Keratinocyte (primary cell): ENCODE measurements around the gene POLR2C. TPM values are rescaled to one million over a fixed set of nuclear protein-coding genes. Genes with fewer than 3 reads are reported as not detected.
A peak's percentile ranks its signal among the peaks of the same experiment; 100 is the strongest.
"Not testable (repeated sequence)": the region's sequence is repeated elsewhere in the genome, so short reads cannot be mapped to it uniquely, and the experiment has no call there.

Source experiments
- DNase-seq: peaks from one replicate; pipeline ENCODE4 v3.0.0-alpha.2; 2011; ENCODE audit warnings: low read depth, missing footprints, low spot score
- FAIRE-seq: peaks from 2 replicates; lab custom pipeline; 2011; peaks lifted over from hg19 to GRCh38; lab: Jason Lieb, UNC
- H2AFZ ChIP-seq: 2 replicates; pipeline ENCODE4 v1.6.0; 2012; ENCODE audit warnings: low read length, control low read depth, inconsistent platforms; ENCODE audit not compliant: control insufficient read depth
- H3K27ac ChIP-seq: 2 replicates; pipeline ENCODE4 v1.5.1; 2011; ENCODE audit warnings: low read length; ENCODE audit not compliant: control insufficient read depth, insufficient read depth
- H3K27me3 ChIP-seq: 3 replicates; pipeline ENCODE4 v1.6.0; 2011; ENCODE audit warnings: low read length; ENCODE audit not compliant: control insufficient read depth, insufficient read depth; ENCODE audit errors: extremely low read depth
- H3K36me3 ChIP-seq, 2 experiments: 2 replicates in 1 of 2; 3 replicates in 1 of 2; pipeline ENCODE4 v1.5.1; 2011; ENCODE audit warnings: low read length in 2 of 2, mild to moderate bottlenecking in 1 of 2; ENCODE audit not compliant: control insufficient read depth in 2 of 2, insufficient read depth in 2 of 2; ENCODE audit errors: extremely low read depth in 1 of 2
- H3K4me1 ChIP-seq: 3 replicates; pipeline ENCODE4 v1.5.1; 2011; ENCODE audit warnings: low read length; ENCODE audit not compliant: control insufficient read depth, insufficient read depth; ENCODE audit errors: extremely low read depth
- H3K4me2 ChIP-seq: 3 replicates; pipeline ENCODE4 v1.6.0; 2011; ENCODE audit warnings: low read depth, low read length; ENCODE audit not compliant: control insufficient read depth, insufficient read depth; ENCODE audit errors: extremely low read depth
- H3K4me3 ChIP-seq, 3 experiments: fragments of 200-600 bp in 1 of 3; sonication (generic) in 1 of 3; 2 replicates in 2 of 3; 3 replicates in 1 of 3; pipeline ENCODE4 v1.5.1; 2011 to 2016; ENCODE audit warnings: low read length in 3 of 3, mild to moderate bottlenecking in 3 of 3, control low read depth in 2 of 3, inconsistent platforms in 1 of 3, low read depth in 1 of 3, mixed read lengths in 1 of 3, mixed run types in 1 of 3, moderate library complexity in 1 of 3; ENCODE audit not compliant: control insufficient read depth in 2 of 3, insufficient read depth in 2 of 3; ENCODE audit errors: extremely low read depth in 1 of 3
- H3K79me2 ChIP-seq: 2 replicates; pipeline ENCODE4 v1.6.0; 2012; ENCODE audit warnings: low read length; ENCODE audit not compliant: control insufficient read depth, insufficient read depth
- H3K9ac ChIP-seq: 3 replicates; pipeline ENCODE4 v1.6.0; 2011; ENCODE audit warnings: low read length; ENCODE audit not compliant: control insufficient read depth, insufficient read depth; ENCODE audit errors: extremely low read depth
- H3K9me1 ChIP-seq: 3 replicates; pipeline ENCODE4 v1.6.0; 2011; ENCODE audit warnings: low read length; ENCODE audit not compliant: control insufficient read depth, insufficient read depth; ENCODE audit errors: extremely low read depth
- H3K9me3 ChIP-seq: 2 replicates; pipeline ENCODE4 v1.5.1; 2012; ENCODE audit warnings: low read depth, low read length; ENCODE audit not compliant: control insufficient read depth
- H4K20me1 ChIP-seq: 3 replicates; pipeline ENCODE4 v1.6.0; 2011; ENCODE audit warnings: low read length; ENCODE audit not compliant: control insufficient read depth, insufficient read depth; ENCODE audit errors: extremely low read depth
- CTCF ChIP-seq, 3 experiments: IDR thresholded peaks in 1 of 3; conservative IDR thresholded peaks in 1 of 3; optimal IDR thresholded peaks in 1 of 3; 2 replicates in 2 of 3; 3 replicates in 1 of 3; pipeline versions ENCODE3 to v1.5.1; 2011; ENCODE audit warnings: low read length in 3 of 3, mild to moderate bottlenecking in 3 of 3, moderate library complexity in 2 of 3, control low read depth in 1 of 3, inconsistent platforms in 1 of 3; ENCODE audit not compliant: insufficient read depth in 2 of 3; ENCODE audit errors: extremely low read depth in 1 of 3
- EZH2 ChIP-seq: IDR thresholded peaks from one replicate; pipeline ENCODE4 v1.6.1; 2012; ENCODE audit warnings: inconsistent platforms, mild to moderate bottlenecking, low read length, moderate library complexity
- dilution Hi-C: fragments of 300-500 bp; cut with MboI; formaldehyde crosslinking; loops from one replicate; pipeline ENCODE4 v1.7.0; 2020; ENCODE audit warnings: low sequenced_read_pairs; ENCODE audit not compliant: extremely low pct_ligation_motif_present
- polyA plus RNA-seq, 5 experiments: library from polyadenylated mRNA; depleted of rRNA in 3 of 5; stranded (reverse) in 3 of 5; stranded (forward) in 1 of 5; unstranded in 1 of 5; fragments of >200 nt; gene quantifications; 1 replicate in 1 of 5; 2 replicates in 3 of 5; 3 replicates in 1 of 5; pipeline versions ENCODE4 v1.2.1 to v1.2.3, GENCODE V29; 2011 to 2012; ENCODE audit warnings: missing spikeins in 2 of 5, low read depth in 1 of 5, low replicate concordance in 1 of 5

The POLR2C gene
- polyA plus RNA-seq, 1 donor (not counting 4 experiments of a cell fraction or from before 2014, with no cell fraction given) = 74.6 TPM

- dilution Hi-C loops = no loop called here
- DNase-seq = no peak
- Histone ChIP-seq H4K20me1 (no peaks in the 10 kb centered on the region), H3K4me2 (no peak overlapping the region), H3K9me1 (no peaks in the 10 kb centered on the region), H3K9ac (no peak overlapping the region), H3K27me3 (no peaks in the 10 kb centered on the region), H3K27ac (no peak overlapping the region), H2AFZ (no peak overlapping the region), H3K4me3 (no peak overlapping the region), H3K4me1 (no peaks in the 10 kb centered on the region), H3K36me3 (peaks cover 37 to 39% of the 10 kb centered on the region in 2 experiments), H3K79me2 (no peaks in the 10 kb centered on the region), H3K9me3 (no peaks in the 10 kb centered on the region)
- peak; percentile 41 for FAIRE-seq
- TF ChIP-seq EZH2 = no peak
- TF ChIP-seq CTCF (optimal IDR thresholded peaks at IDR 0.05 in 1 of 3, IDR thresholded peaks at IDR 0.05 in 1 of 3, conservative IDR thresholded peaks at IDR 0.05 in 1 of 3; ENCODE audit: extremely low read depth in 1 of 3, insufficient read depth in 2 of 3, low read length in 3 of 3) = no peak
Measured at GRCh38 chr16:57434003-57434402, 28.5 kb upstream of the POLR2C start.

DNA sequence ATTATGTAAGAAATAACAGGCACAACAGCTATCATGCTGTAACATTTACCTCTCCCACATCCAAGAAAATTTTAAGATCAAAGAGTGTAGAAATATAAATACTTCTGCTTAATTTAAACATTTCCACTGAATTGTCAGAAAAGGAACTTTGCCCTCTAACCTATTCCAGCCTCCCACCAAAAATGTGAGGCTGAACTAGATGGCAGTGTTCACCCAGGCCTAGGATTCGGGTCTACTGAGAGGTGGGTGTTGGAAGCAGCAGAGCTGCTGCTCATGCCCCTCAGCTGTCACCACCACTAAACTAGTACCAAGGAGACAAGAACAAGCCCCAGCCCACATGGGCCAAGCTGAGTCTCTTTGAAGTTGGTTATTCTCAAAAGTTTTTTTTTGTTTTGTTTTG is 26.6 kb upstream of the POLR2C start:
- Histone ChIP-seq H3K27ac (no peak overlapping the region), H3K9ac (no peak overlapping the region), H3K9me3 (no peaks in the 10 kb centered on the region), H3K79me2 (peaks cover 4% of the 10 kb centered on the region), H3K27me3 (no peaks in the 10 kb centered on the region), H4K20me1 (no peaks in the 10 kb centered on the region), H3K4me2 (no peak overlapping the region), H3K4me1 (no peaks in the 10 kb centered on the region), H3K9me1 (no peaks in the 10 kb centered on the region), H3K36me3 (peaks cover 33 to 41% of the 10 kb centered on the region in 2 experiments), H3K4me3 (no peak overlapping the region), H2AFZ (no peak overlapping the region)
- TF ChIP-seq EZH2 (no peak), CTCF (optimal IDR thresholded peaks at IDR 0.05 in 1 of 3, IDR thresholded peaks at IDR 0.05 in 1 of 3, conservative IDR thresholded peaks at IDR 0.05 in 1 of 3; ENCODE audit: extremely low read depth in 1 of 3, insufficient read depth in 2 of 3, low read length in 3 of 3) (no peak)
- FAIRE-seq = no peak
- no peak for DNase-seq
- dilution Hi-C loops = no loop called here

- H3K4me2 ChIP-seq, H3K9me1 ChIP-seq, FAIRE-seq, dilution Hi-C loops, H3K27ac ChIP-seq, H3K9ac ChIP-seq, H2AFZ ChIP-seq, H3K4me1 ChIP-seq, H3K4me3 ChIP-seq, DNase-seq, H3K9me3 ChIP-seq, H3K27me3 ChIP-seq, H4K20me1 ChIP-seq: not testable (repeated sequence)
- Histone ChIP-seq H3K36me3 (peaks cover 14 to 18% of the 10 kb centered on the region in 2 experiments), H3K79me2 (peaks cover 38% of the 10 kb centered on the region)
Measured at GRCh38 chr16:57439947-57440346, 22.5 kb upstream of the POLR2C start.

- H3K4me2 ChIP-seq, H3K9me1 ChIP-seq, dilution Hi-C loops, H3K9me3 ChIP-seq, H4K20me1 ChIP-seq, H3K27ac ChIP-seq, H3K27me3 ChIP-seq, DNase-seq, H3K4me3 ChIP-seq, H3K4me1 ChIP-seq, H3K9ac ChIP-seq, H2AFZ ChIP-seq, FAIRE-seq: not testable (repeated sequence)
- H3K79me2 ChIP-seq = peaks cover 44% of the 10 kb centered on the region
- peaks cover 9 to 17% of the 10 kb centered on the region in 2 experiments for H3K36me3 ChIP-seq
Measured at GRCh38 chr16:57440551-57440950, 21.9 kb upstream of the POLR2C start.
